Measurements from ENCODE around the gene OR5K3. TPM values are rescaled to one million over a fixed set of nuclear protein-coding genes. Genes with fewer than 3 reads are reported as not detected.

OR5K3 gene, protein sequence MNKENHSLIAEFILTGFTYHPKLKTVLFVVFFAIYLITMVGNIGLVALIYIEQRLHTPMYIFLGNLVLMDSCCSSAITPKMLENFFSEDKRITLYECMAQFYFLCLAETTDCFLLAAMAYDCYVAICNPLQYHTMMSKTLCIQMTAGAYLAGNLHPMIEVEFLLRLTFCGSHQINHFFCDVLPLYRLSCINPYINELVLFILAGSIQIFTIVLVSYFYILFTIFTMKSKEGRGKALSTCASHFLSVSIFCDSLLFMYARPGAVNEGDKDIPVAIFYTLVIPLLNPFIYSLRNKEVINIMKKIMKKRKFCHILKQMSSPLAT
- total RNA-seq = not detected in 2 replicates

DNA sequence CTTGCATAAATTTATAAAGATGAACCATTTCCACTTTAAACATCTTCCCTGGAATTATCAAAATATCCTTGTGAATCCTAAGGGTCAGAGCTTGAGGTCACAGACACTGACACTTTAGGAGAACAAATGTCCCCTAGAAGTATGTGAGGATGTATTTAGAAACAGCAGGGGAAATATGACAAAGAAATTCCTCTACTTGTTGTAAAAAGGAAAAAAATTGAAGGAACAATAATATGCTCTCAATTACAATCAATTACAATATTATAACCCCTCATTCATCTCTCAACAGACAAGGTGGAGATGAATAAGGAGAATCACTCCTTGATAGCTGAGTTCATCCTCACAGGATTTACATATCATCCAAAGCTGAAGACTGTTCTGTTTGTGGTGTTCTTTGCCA lies at the start of gene OR5K3:
Gene OR5K3, plus strand, starts transcription at position 301 of the 400 bp plus-strand sequence. Its CDS starts 0 bp downstream, at position 301.
- Histone ChIP-seq H3K4me3 (ENCODE audit: low read depth, low read length) (no peak within 1 kb of the TSS), H3K36me3 (ENCODE audit: control insufficient read depth, insufficient read depth, low read length) (no peaks in the 10 kb centered on the region), H3K27me3 (ENCODE audit: control insufficient read depth, insufficient read depth, low read length) (no peaks in the 10 kb centered on the region)
- TF ChIP-seq, protein P1, sequence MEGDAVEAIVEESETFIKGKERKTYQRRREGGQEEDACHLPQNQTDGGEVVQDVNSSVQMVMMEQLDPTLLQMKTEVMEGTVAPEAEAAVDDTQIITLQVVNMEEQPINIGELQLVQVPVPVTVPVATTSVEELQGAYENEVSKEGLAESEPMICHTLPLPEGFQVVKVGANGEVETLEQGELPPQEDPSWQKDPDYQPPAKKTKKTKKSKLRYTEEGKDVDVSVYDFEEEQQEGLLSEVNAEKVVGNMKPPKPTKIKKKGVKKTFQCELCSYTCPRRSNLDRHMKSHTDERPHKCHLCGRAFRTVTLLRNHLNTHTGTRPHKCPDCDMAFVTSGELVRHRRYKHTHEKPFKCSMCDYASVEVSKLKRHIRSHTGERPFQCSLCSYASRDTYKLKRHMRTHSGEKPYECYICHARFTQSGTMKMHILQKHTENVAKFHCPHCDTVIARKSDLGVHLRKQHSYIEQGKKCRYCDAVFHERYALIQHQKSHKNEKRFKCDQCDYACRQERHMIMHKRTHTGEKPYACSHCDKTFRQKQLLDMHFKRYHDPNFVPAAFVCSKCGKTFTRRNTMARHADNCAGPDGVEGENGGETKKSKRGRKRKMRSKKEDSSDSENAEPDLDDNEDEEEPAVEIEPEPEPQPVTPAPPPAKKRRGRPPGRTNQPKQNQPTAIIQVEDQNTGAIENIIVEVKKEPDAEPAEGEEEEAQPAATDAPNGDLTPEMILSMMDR (IDR thresholded peaks at IDR 0.05; ENCODE audit: insufficient read depth, low read length, poor library complexity, severe bottlenecking) = no peak
- no peak for DNase-seq (ENCODE audit: low read depth)

DNA sequence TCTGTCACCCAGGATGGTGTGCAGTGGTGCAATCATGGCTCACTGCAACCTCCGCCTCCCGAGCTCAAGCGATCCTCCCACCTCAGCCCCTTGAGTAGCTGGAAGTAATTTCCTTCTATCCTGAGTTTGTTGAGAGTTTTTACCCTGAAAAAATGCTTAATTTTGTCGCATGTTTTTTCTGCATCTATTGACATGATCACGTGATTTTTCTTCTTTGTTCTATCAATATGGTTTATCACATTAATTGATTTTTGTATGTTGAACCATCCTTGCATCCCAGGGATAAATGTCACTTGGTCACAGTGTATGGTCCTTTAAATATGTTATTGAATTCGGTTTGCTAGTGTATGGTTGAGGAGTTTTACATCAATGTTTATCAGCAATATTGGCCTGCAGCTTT lies 48.7 kb upstream of the OR5K3 start:
- Histone ChIP-seq H3K36me3 (ENCODE audit: control insufficient read depth, insufficient read depth, low read length) (no peaks in the 10 kb centered on the region), H3K4me3 (ENCODE audit: low read depth, low read length) (no peak overlapping the region), H3K27me3 (ENCODE audit: control insufficient read depth, insufficient read depth, low read length) (no peaks in the 10 kb centered on the region)
- TF ChIP-seq, protein P1 (IDR thresholded peaks at IDR 0.05; ENCODE audit: insufficient read depth, low read length, poor library complexity, severe bottlenecking) = no peak
- no peak for DNase-seq (ENCODE audit: low read depth)

DNA sequence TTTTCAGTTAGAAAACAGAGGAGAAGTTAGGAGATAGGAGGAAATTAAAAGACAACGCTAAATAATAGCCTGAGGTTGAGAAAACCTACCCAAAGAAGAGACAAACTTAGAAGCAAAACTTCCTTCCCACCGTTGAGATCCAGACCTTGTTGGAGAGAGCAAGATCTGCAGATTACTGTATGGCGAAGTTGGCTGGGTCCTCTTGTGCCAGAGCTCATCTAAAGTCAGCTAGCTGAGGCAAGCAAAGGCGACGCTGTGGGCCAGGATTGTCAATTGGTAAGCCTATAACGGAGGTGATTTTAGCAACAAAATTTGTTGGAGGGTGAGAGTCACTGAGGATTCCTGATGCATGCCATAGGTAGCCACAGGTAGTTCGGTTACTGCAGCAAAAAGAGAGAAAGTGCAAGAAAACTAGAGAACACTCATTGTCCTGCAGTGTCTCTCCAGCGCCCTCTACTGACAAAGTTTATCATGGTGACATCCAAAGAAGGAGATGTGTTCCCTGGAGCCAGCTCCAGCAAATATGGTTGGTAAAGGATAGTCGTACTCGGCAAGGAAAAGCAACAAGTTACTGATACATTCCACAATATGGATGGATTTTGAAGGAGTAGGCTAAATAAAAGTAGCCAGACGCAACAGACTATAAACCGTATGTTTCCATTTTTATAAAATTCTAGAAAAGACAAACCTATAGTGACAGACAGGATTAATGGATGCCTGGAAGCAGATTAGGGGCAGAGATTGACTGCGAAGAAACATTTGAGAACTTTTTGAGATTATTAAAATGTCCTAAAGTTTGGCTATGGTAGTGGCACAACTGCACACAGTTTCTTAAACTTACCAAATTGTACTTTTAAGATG lies 46.6 kb upstream of the OR5K3 start:
- H3K4me3 ChIP-seq (ENCODE audit: low read depth, low read length) = no peak overlapping the region
- no peaks in the 10 kb centered on the region for H3K27me3 ChIP-seq (ENCODE audit: control insufficient read depth, insufficient read depth, low read length)
- H3K36me3 ChIP-seq (ENCODE audit: control insufficient read depth, insufficient read depth, low read length) = no peaks in the 10 kb centered on the region
- TF ChIP-seq, protein P1 (IDR thresholded peaks at IDR 0.05; ENCODE audit: insufficient read depth, low read length, poor library complexity, severe bottlenecking) = peak; percentile 63
- DNase-seq (ENCODE audit: low read depth) = no peak

DNA sequence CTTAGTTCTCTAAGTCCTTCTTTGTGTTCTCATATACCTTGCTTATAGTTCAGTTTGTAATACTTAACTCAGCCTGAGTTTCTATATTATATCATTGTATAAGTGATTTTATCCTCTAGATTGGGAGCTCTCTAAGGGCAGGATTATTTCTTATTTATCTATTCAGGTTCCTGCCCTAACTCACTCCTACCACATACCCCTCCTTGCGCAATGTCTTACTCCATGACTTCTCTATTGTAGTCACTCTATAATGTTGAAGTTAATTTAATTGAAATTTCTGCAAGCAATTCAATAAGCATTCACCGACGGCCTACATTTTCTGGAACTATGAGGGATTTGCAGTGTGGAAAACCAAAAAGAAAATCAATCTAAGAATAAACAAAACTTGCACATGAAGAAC lies 40.4 kb upstream of the OR5K3 start:
- no peak for DNase-seq (ENCODE audit: low read depth)
- Histone ChIP-seq H3K4me3 (ENCODE audit: low read depth, low read length) (no peak overlapping the region), H3K36me3 (ENCODE audit: control insufficient read depth, insufficient read depth, low read length) (no peaks in the 10 kb centered on the region), H3K27me3 (ENCODE audit: control insufficient read depth, insufficient read depth, low read length) (no peaks in the 10 kb centered on the region)
- TF ChIP-seq, protein P1 (IDR thresholded peaks at IDR 0.05; ENCODE audit: insufficient read depth, low read length, poor library complexity, severe bottlenecking) = no peak

DNA sequence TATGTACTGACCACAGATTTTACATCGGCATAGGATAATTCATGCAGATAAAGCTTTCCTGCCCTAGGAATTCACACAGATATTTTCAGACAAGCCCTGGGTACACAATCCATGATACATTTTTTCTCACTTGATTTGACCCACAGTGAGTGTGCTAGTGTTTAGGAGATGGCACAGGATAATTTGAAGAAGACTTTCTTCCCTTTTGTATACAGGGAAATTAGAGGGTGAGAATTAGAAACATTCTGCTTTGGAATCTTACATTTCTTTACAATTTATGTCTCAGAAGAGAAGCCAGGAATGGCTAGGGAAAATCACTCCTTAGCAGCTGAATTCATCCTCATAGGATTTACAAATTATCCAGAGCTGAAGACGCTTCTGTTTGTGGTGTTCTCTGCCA lies 36.9 kb upstream of the OR5K3 start, which contains the start of gene OR5K4:
Gene OR5K4, plus strand, starts transcription at position 301 of the 400 bp plus-strand sequence. Its CDS starts 0 bp downstream, at position 301.
- Histone ChIP-seq H3K36me3 (ENCODE audit: control insufficient read depth, insufficient read depth, low read length) (no peaks in the 10 kb centered on the region), H3K27me3 (ENCODE audit: control insufficient read depth, insufficient read depth, low read length) (no peaks in the 10 kb centered on the region), H3K4me3 (ENCODE audit: low read depth, low read length) (no peak within 1 kb of the TSS)
- TF ChIP-seq, protein P1 (IDR thresholded peaks at IDR 0.05; ENCODE audit: insufficient read depth, low read length, poor library complexity, severe bottlenecking) = no peak
- no peak for DNase-seq (ENCODE audit: low read depth)
